Fibroblast of upper back skin (primary cell): Measurements from ENCODE around the gene C1orf174.

Source experiments
- DNase-seq: peaks from one replicate; pipeline ENCODE4 v3.0.0-alpha.2; 2013

Gene C1orf174

DNA sequence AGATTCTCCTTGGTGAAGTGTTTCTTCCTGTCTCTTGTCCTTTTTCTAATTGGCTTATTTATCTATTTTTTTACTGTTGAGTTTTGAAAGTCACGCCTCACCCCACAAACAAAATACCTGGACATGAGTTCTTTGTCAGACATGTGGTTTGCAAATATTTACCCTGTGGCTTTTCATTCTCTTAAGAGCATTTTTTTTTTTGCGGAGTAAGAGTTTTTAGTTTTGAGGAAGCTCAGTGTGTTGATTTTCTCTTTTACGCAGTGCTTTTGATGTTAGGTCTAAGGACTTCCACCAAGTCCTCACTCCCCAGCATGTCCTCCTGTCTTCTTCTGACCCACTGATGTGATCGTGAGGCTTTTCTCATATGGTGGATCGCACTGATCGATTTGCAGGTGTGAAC is 35.2 kb downstream of the C1orf174 start:
- DNase-seq = no peak

DNA sequence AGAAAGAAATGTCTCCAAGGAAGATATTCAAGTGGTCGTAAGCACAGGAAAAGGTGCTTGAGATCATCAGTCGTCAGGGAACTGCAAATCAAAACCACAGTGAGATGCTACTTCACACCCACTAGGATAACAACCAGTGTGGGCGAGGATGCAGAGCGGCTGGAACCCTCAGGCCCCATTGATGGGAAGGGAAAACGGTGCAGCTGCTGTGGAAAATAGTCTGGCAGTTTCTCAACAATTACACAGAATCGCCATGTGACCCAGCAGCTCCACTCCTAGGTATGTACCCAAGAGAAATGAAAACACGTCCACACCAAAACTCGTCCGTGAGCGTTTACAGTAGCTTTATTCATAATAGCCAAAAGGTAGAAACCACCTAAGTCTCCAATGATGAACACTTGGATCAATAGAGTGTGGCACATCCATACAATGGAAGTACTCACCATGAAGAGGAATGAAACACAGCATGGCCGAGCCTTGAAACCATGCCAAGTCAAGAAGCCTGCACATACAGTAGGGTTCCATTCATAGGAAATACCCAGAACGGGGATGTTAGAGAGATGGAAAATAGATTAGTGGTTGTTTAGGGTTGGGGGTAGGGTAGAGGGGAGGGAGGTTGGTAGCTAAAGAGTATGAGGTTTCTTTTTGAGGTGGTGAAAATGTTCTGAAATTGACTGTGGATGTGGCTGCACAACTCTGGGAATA is 36.7 kb downstream of the C1orf174 start:
- no peak for DNase-seq

GRCh38 chr1:3858231-3858981 is 41.7 kb downstream of the C1orf174 start:
- DNase-seq = peak; percentile 21

DNA sequence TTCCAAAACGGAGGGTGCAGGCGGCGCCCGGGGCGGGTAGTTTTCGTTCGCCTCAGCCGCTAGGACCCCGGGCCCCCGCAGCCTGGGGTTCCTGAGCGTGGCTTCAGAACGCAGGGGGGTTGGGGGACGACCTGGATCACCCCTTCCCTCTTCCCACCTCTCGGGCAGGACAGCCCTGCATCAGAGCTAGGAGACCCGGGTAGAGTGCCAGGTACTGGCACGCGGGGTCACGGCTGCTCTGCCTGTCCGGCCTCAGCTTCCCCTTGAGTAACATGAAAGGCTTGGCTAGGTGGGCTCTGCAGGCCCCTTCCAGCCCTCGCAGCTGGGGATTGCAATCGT is 42.3 kb downstream of the C1orf174 start:
- no peak for DNase-seq

DNA sequence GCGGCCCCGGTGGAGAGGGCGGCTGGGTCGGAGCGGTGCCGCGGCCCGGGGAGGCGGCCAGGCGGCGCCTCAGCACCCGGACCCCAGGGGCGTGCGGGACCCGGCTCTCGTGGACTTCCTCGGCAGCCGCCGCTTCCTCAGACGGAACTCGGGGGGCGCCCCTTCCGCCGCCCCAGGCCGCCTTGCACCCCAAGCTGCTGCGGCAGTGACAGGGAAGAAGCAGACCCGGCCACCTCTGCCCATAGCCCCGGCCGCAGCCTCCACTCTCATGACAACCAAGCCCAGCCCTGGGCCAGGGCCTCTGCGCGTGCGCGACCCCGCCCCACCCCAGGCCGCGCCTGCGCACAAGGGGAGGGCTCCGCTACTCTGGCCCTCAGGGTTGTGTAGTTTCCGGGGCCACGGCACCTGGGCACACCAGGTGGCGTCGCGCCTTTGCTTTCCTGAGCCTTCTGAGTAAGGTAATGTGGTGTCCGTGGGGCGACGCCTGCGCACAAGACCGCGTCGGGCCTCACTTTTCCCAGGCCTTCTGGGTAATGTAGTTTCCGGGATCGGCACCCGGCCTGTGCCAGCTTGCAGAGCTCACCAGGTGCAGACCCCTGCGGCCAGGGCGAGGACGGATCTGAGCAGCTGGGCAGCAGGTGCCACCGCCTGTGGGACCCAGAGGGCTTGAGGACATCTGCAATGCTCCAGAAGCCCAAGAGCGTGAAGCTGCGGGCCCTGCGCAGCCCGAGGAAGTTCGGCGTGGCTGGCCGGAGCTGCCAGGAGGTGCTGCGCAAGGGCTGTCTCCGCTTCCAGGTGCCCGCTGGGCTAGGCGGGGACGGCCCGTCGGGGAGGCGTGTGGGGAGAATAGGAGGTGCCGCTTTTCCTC is 42.9 kb downstream of the C1orf174 start, which contains the start of the genes CEP104 and DFFB:
Gene CEP104 (minus strand): TSS at position 289 of the 868 bp plus-strand sequence. CDS start 4,804 bp downstream, outside the sequence.
Gene DFFB (plus strand): TSS at position 554 of the 868 bp plus-strand sequence. CDS start 128 bp downstream, at position 682.
- peak; percentile 79 for DNase-seq

GRCh38 chr1:3852711-3853485 is 47.2 kb downstream of the C1orf174 start:
- DNase-seq = no peak

DNA sequence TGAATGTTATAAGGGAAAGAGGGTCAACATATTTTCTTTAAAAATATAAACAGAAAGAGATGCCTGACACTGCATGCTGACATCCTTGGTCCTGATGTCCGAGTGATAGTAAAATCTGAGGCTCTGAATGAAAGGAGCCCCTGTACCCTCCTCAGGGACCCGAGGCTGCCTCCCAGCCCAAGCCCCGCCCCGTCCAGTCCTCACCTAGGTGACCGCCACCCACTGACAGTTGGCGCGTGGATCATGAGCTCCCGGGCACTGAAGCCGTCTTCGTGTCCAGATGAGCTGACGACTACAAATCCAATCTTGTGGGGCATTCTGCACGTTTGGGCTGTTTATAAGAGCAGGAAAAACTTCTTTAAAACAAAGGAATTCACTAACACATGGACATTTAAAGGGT is 48.0 kb downstream of the C1orf174 start:
- DNase-seq = no peak

DNA sequence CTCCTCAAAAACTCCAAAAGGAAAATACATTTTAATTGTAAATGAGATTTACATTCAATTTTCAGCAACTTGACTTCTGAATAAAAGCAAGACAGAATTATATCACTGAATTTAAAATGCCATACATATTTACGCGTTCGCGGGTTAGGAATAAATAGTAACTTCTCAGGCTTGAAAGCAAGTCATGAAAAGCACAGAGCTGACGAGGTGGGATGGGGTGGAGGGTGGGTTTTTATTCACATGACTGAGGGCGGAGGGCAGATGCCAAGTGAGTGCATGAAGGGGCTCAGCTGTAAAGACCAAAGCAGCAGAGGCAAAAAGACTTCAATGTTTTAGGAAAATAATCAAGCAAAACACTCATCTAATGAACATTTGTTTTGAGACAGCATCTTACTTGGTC is 48.8 kb downstream of the C1orf174 start:
- no peak for DNase-seq

DNA sequence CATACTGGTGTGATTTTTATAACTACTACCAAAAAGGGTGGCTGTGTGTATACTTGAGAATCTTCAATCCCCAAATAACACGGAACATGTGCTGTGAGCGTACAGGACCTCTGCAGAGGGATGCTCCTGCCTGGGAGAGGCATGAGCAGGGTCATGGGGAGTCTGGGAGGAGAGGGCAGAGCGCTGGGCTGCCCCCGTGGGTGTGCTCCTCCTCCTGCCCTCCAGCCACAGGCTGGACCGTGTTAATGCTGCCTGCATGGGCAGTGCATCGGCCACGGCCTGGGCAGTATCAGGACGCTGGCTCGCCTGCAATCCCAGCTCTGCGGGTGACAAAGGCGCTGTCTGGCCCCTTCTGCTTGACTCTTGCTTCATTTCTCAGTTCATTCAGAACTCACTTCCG is 49.2 kb downstream of the C1orf174 start:
- no peak for DNase-seq

DNA sequence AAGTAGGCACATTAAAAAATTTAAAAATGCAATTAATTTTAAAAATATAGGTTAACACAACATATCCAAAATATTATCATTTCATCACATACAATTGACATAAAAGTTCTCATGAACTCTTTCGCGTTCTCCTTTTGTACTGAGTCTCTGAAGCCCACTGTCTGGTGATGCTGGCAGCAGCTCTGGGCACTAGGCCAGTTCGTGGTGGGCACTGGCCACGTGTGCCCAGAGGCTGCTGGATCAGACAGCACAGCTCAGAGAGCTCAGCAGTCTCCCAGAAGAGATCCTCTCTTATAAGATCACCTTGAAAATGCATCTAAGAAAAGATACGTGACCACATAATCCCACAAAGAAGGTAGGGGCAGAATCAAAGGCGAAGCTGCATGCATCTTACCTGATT is 53.0 kb downstream of the C1orf174 start:
- no peak for DNase-seq

- DNase-seq = no peak
These were observed 53.5 kb downstream of the C1orf174 start for GRCh38 chr1:3846541-3846940.

DNA sequence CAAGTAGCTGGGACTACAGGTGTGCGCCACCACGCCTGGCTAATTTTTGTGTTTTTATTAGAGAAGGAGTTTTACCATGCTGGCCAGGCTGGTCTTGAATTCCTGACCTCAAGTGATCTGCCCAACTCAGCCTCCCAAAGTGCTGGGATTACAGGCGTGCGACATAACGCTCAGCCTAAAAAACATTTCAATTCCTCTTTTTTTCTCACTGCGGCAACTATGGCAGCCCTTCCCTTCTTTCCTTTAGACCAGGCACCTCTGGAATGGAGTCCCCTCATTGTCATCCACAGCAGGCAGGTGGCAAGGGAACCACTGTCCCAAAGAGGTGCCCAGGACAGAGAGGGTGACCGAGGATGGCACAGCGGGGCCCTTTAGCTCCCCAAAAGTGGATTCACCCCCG is 57.2 kb downstream of the C1orf174 start:
- no peak for DNase-seq

DNA sequence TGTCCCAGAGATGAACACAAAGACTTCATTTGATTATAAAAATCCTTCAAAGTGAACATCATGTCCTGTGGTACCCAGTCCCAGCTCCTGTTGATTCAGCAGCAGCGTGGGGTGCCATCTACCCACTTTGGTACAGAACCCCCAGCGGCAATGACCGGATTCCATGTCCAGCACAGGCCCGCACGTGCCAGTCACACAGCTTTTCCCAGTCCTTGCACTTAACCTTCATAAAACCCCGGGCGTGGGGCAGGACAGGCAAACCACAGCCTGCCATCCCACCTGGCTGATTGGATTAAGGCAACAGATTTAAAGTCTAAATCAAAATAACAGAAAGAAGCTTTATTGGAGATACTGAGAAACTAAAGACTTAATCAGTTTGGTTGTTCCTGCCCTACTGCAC is 58.6 kb downstream of the C1orf174 start:
- no peak for DNase-seq
